K562 (cell line): ENCODE data around the gene STK11. TPM values are rescaled to one million over a fixed set of nuclear protein-coding genes. Genes with fewer than 3 reads are reported as not detected.
A peak's percentile ranks its signal among the peaks of the same experiment; 100 is the strongest.

Source experiments
- ATF7 ChIP-seq: fragments of 450-650 bp; IDR thresholded peaks from 2 replicates; pipeline ENCODE4 v1.7.1; 2014; ENCODE audit warnings: mild to moderate bottlenecking, moderate library complexity
- CSDE1 ChIP-seq, 2 experiments: fragments of 450-650 bp; IDR thresholded peaks; 2 replicates each; pipeline ENCODE4 v1.6.1; 2016; ENCODE audit warnings: mild to moderate bottlenecking in 1 of 2
- DLX4 ChIP-seq: fragments of 250-450 bp; sonication (Bioruptor Pico); IDR thresholded peaks from 2 replicates; pipeline ENCODE4 v1.6.1; 2021; ENCODE audit warnings: mild to moderate bottlenecking
- EP400 ChIP-seq: fragments of 450-650 bp; IDR thresholded peaks from 2 replicates; pipeline ENCODE4 v1.6.1; 2017; ENCODE audit warnings: antibody characterized with exemption, mild to moderate bottlenecking, moderate library complexity
- ETS1 ChIP-seq: conservative IDR thresholded peaks from 2 replicates; pipeline ENCODE4 v1.6.1; 2011; ENCODE audit warnings: low read depth, mild to moderate bottlenecking, low read length; ENCODE audit not compliant: control insufficient read depth
- GTF2E2 ChIP-seq: fragments of 200-800 bp; sonication (Bioruptor generic); IDR thresholded peaks from 2 replicates; pipeline ENCODE4 v1.6.1; 2016; ENCODE audit warnings: missing genetic modification characterization, missing compliant biosample characterization
- ILK ChIP-seq: fragments of 450-650 bp; IDR thresholded peaks from 2 replicates; pipeline ENCODE4 v1.6.1; 2016; ENCODE audit warnings: missing genetic modification characterization, low read depth, mild to moderate bottlenecking, missing compliant biosample characterization, moderate library complexity, borderline replicate concordance
- MXI1 ChIP-seq: IDR thresholded peaks from 2 replicates; pipeline ENCODE4 v1.6.1; 2011; ENCODE audit warnings: low read depth, mild to moderate bottlenecking, improper control_type of control experiment, low read length
- NFRKB ChIP-seq: fragments of 450-650 bp; IDR thresholded peaks from 2 replicates; pipeline ENCODE4 v1.6.1; 2016; ENCODE audit warnings: low read depth
- NR2C2 ChIP-seq, 2 experiments: fragments of 200-800 bp in 1 of 2; sonication (Bioruptor generic) in 1 of 2; sonication (generic) in 1 of 2; formaldehyde crosslinking in 1 of 2; IDR thresholded peaks; 2 replicates each; pipeline versions ENCODE4 v1.6.1 to v1.8.0; 2016 to 2022; ENCODE audit warnings: mild to moderate bottlenecking in 1 of 2, missing compliant biosample characterization in 1 of 2, missing genetic modification characterization in 1 of 2, missing genetic modification reagents in 1 of 2
- SNIP1 ChIP-seq: fragments of 450-650 bp; IDR thresholded peaks from 2 replicates; pipeline ENCODE4 v1.7.1; 2017; ENCODE audit warnings: low read depth, mild to moderate bottlenecking
- SRSF1 ChIP-seq: fragments of 200-400 bp; formaldehyde crosslinking; IDR thresholded peaks from 2 replicates; pipeline ENCODE4 v1.6.1; 2017; ENCODE audit warnings: mild to moderate bottlenecking, low read depth, low read length, moderate library complexity
- ZNF175 ChIP-seq: fragments of 200-800 bp; sonication (Bioruptor generic); IDR thresholded peaks from 2 replicates; pipeline ENCODE4 v1.6.1; 2016; ENCODE audit warnings: low read depth, mild to moderate bottlenecking, missing genetic modification characterization, missing compliant biosample characterization
- ZNF395 ChIP-seq: fragments of 200-800 bp; sonication (Bioruptor generic); IDR thresholded peaks from 2 replicates; pipeline ENCODE4 v1.6.1; 2017; ENCODE audit warnings: missing genetic modification characterization, missing compliant biosample characterization
- ZNF583 ChIP-seq: fragments of 250-450 bp; sonication (Bioruptor Pico); IDR thresholded peaks from 2 replicates; pipeline ENCODE4 v1.4.0; 2020
- ZNF592 ChIP-seq: fragments of 450-650 bp; IDR thresholded peaks from 2 replicates; pipeline ENCODE4 v1.6.1; 2017; ENCODE audit warnings: antibody characterized with exemption, mild to moderate bottlenecking
- ZNF644 ChIP-seq: fragments of 200-800 bp; sonication (Bioruptor generic); IDR thresholded peaks from 2 replicates; pipeline ENCODE4 v1.6.1; 2016; ENCODE audit warnings: low read depth, missing genetic modification characterization, missing compliant biosample characterization
- ZNF740 ChIP-seq, 3 experiments: fragments of 200-800 bp in 1 of 3; sonication (Bioruptor generic) in 1 of 3; sonication (generic) in 1 of 3; formaldehyde crosslinking in 1 of 3; IDR thresholded peaks; 2 replicates each; pipeline versions ENCODE4 v1.6.1 to v1.8.0; 2016 to 2022; ENCODE audit warnings: mild to moderate bottlenecking in 2 of 3, missing compliant biosample characterization in 2 of 3, missing genetic modification characterization in 2 of 3, missing genetic modification reagents in 1 of 3
- ZNF780A ChIP-seq: fragments of 250-450 bp; sonication (Bioruptor Pico); IDR thresholded peaks from 2 replicates; pipeline ENCODE4 v1.5.0; 2021; ENCODE audit warnings: mild to moderate bottlenecking
- polyA plus RNA-seq, 8 experiments: library from polyadenylated mRNA; depleted of rRNA in 4 of 8; stranded (reverse) in 5 of 8; unstranded in 3 of 8; fragments of >200 nt; fragmentation: Nextera tagmentation in 2 of 8; fragmentation: Illumina TruSeq in 1 of 8; extraction: Ambion mirVana in 2 of 8; extraction: Trizol in 1 of 8; gene quantifications; 2 replicates each; pipeline versions ENCODE4 v1.2.1 to v1.2.3, GENCODE V29; 2011 to 2014; ENCODE audit warnings: inconsistent platforms in 1 of 8, missing spikeins in 1 of 8
- total RNA-seq, 7 experiments: library from RNA; depleted of rRNA in 6 of 7; stranded (reverse); fragments of >200 nt in 6 of 7; fragmentation: Illumina TruSeq in 2 of 7; extraction: Trizol in 2 of 7; gene quantifications; 2 replicates each; pipeline versions ENCODE4 v1.2.1 to v1.2.3, GENCODE V29; 2011 to 2021; ENCODE audit warnings: low replicate concordance in 1 of 7

STK11 gene
- total and polyA plus RNA-seq, 9 of the 15 experiments (the other 6 are each of a cell fraction or from before 2014, with no cell fraction given) = 0.15 to 96.5 (median 31.7) TPM

- peak; percentile 67 for TF ChIP-seq ZNF592
- TF ChIP-seq ZNF644 (tag) = no peak
- peak; percentile 99 for TF ChIP-seq ZNF740 (CRISPR knock-in tag; IDR thresholded peaks at IDR 0.05)
- peak in 1 of 2 experiments; percentile 93; a peak in 2 of 4 replicates for TF ChIP-seq ZNF740 (tag; IDR thresholded peaks at IDR 0.05)
- TF ChIP-seq ZNF395 (CRISPR knock-in tag) = no peak
- TF ChIP-seq SNIP1 = no peak
- TF ChIP-seq ZNF583 (CRISPR knock-in tag) = no peak
- no peak for TF ChIP-seq ILK (tag)
- TF ChIP-seq DLX4 (CRISPR knock-in tag) = no peak
- TF ChIP-seq MXI1 = no peak; the same call in 1 of the 2 replicates
- no peak for TF ChIP-seq NR2C2 (CRISPR knock-in tag; IDR thresholded peaks at IDR 0.05)
- 0 out of 2 replicates have a peak, but pooled peaks have one; percentile 27 for TF ChIP-seq NR2C2 (tag; IDR thresholded peaks at IDR 0.05)
- TF ChIP-seq EP400 = peak; percentile 57; the same call in 1 of the 2 replicates
- peak; percentile 84; the same call in 1 of the 2 replicates for TF ChIP-seq GTF2E2 (tag)
- TF ChIP-seq NFRKB = no peak
- TF ChIP-seq ETS1 = peak; percentile 73
- peak; percentile 73; the same call in 1 of the 2 replicates for TF ChIP-seq ZNF780A (CRISPR knock-in tag)
- no peak for TF ChIP-seq CSDE1 (IDR thresholded peaks at IDR 0.05)
- TF ChIP-seq ATF7 = peak; percentile 80
- TF ChIP-seq ZNF175 (CRISPR knock-in tag) = no peak
- TF ChIP-seq SRSF1 = no peak
These were observed 42.7 kb downstream of the STK11 start, which contains the start of gene MIDN (continued) for GRCh38 chr19:1248139-1248785.
